H54 (cell line): ENCODE measurements around the gene PTPN13.
"Not testable (repeated sequence)": the region's sequence is repeated elsewhere in the genome, so short reads cannot be mapped to it uniquely, and the experiment has no call there.

ENCODE experiments used
- DNase-seq: peaks from one replicate; pipeline ENCODE4 v3.0.0; 2011; ENCODE audit warnings: low spot score, mixed read lengths; ENCODE audit not compliant: insufficient read length
- FAIRE-seq: peaks from 3 replicates; lab custom pipeline; 2011; peaks lifted over from hg19 to GRCh38; lab: Jason Lieb, UNC
- POLR2A ChIP-seq: IDR thresholded peaks from 2 replicates; pipeline ENCODE4 v1.6.1; 2011; ENCODE audit warnings: low read depth, mild to moderate bottlenecking, low read length

The PTPN13 gene

GRCh38 chr4:86683167-86683566, 89.1 kb downstream of the PTPN13 start:
- TF ChIP-seq POLR2A, result no peak
- FAIRE-seq, result no peak
- no peak for DNase-seq

- FAIRE-seq (no peak), DNase-seq (no peak)
- no peak for TF ChIP-seq POLR2A
These were observed 89.9 kb downstream of the PTPN13 start for GRCh38 chr4:86683983-86684382.

DNA sequence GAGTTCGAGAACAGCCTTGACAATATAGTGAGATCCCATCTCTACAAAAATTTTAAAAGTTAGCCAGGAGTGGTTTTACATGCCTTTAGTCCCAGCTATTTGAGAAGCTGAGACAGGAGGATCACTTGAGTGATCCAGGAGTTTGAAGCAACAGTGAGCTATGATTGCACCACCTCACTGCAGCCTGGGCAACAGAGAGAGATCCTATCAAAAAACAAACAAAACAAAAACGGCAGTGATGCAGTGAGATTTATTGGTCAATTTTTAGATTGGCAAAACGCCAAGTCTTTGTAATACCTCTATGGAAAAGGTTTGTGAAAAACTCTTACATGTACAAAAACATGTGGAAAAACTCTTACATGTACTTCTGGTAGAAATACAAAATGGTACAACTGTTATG, 91.3 kb downstream of the PTPN13 start:
- FAIRE-seq, result no peak
- DNase-seq, result no peak
- no peak for TF ChIP-seq POLR2A

- no peak for TF ChIP-seq POLR2A
- FAIRE-seq (no peak), DNase-seq (no peak)
These were observed 92.6 kb downstream of the PTPN13 start for GRCh38 chr4:86686741-86687140.

DNA sequence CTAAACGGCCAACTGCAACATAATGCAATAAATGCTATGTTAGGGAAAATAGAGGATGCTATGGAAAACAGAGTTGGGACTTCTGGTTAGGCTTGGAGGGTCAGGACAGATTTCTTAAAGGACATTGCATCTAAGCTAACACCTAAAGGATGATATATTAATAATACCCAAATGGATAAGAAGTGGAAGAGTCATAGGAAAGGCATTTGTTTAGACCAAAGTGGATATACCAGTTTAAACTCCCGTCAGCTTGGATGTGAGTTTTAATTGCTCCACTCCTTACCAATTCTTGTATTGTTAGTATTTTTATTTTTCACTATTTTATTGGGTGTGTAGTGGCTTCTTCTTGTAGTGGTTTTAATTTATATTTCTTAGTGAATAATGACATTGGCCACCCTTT, 93.9 kb downstream of the PTPN13 start:
- FAIRE-seq (no peak), DNase-seq (no peak)
- TF ChIP-seq POLR2A, result no peak

- no peak for DNase-seq
- TF ChIP-seq POLR2A, result no peak
- no peak for FAIRE-seq
These were observed 110.5 kb downstream of the PTPN13 start for GRCh38 chr4:86704601-86705000.

GRCh38 chr4:86706923-86707597, 112.9 kb downstream of the PTPN13 start:
- no peak for TF ChIP-seq POLR2A
- DNase-seq (no peak), FAIRE-seq (no peak)

DNA sequence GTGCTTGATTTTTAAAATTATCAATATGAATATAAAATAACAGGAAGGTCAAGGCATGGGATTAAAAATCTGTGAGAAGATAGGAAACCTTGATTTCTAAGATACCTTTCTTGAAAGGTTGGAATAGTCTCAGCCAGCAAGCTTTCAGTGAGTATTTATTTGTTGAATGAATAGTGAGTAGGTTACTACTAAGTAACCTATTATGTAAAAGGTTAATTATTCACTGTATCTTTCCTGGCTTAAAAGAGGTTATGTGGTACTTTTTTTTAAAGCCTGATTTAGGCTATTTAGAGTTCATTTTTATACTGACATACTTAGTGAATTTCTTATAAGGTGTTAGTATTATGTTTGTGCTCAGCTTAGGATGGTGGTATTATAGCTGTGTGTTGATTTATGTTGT, 123.5 kb downstream of the PTPN13 start:
- no peak for FAIRE-seq
- TF ChIP-seq POLR2A, result no peak
- DNase-seq, result no peak

- FAIRE-seq (no peak), DNase-seq (no peak)
- TF ChIP-seq POLR2A, result no peak
These were observed 124.0 kb downstream of the PTPN13 start for GRCh38 chr4:86718152-86718551.

DNA sequence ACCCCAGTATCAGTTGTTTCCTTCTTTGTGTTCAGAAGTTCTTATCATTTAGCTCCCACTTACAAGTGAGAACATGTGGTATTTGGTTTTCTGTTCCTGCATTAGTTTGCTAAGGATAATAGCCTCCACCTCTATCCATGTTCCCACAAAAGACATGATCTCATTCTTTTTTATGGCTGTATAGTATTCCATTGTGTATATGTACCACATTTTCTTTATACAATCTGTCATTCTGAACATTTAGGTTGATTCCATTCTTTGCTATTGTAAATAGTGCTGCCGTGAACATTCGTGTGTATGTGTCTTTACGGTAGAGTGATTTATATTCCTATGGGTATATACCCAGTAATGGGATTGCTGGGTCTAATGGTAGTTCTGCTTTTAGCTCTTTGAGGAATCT, 125.0 kb downstream of the PTPN13 start:
- FAIRE-seq, DNase-seq: not testable (repeated sequence)

GRCh38 chr4:86720508-86721068, 126.5 kb downstream of the PTPN13 start:
- TF ChIP-seq POLR2A, result no peak
- FAIRE-seq, result peak; percentile 73
- DNase-seq, result peak; percentile 0

DNA sequence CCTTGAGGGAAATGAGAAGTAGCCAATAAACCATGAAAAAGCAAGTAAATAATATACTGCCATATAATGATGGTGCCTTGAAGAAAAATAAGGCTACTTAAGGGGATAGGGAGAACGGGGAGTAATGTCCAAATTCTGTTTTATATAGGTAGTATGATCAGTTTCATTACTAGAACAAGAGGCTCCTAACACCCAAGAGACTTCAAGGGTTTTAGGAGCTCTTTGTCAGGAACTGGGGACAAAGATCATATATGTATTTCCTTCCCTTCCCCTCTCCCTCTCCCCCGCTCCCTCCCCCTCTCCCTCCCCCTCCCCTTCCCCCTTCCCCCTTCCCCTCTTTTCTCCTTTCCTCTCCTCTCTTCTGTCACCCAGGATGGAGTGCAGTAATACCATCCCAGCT, 127.3 kb downstream of the PTPN13 start:
- no peak for TF ChIP-seq POLR2A
- FAIRE-seq (no peak), DNase-seq (no peak)

DNA sequence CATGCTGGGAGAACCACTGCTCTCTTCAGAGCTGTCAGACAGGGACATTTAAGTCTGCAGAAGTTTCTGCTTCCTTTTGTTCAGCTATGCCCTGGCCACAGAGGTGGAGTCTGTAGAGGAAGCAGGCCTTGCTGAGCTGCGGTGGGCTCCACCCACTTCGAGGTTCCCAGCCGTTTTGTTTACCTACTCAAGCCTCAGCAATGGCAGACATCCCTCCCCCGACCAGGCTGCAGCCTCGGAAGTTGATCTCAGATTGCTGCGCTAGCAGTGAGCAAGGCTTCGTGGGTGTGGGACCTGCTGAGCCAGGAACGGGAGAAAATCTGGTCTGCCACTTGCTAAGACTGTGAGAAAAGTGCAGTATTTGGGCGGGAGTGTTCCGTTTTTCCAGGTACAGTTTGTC, 136.2 kb downstream of the PTPN13 start:
- DNase-seq (no peak), FAIRE-seq (no peak)
- TF ChIP-seq POLR2A, result no peak

GRCh38 chr4:86737244-86737643, 143.1 kb downstream of the PTPN13 start:
- TF ChIP-seq POLR2A, result no peak
- FAIRE-seq, result no peak
- DNase-seq, result no peak

GRCh38 chr4:86741846-86742245, 147.7 kb downstream of the PTPN13 start:
- DNase-seq, result no peak
- no peak for FAIRE-seq
- TF ChIP-seq POLR2A, result no peak
